GM13976 (cell line): Measurements from ENCODE around the gene NTN5.
A peak's percentile ranks its signal among the peaks of the same experiment; 100 is the strongest.

Experiments
- DNase-seq: peaks from one replicate; pipeline ENCODE4 v3.0.0; 2012; ENCODE audit warnings: low spot score
- in situ Hi-C: fragments of 300-500 bp; cut with MboI; formaldehyde crosslinking; loops from one replicate; pipeline ENCODE4 v1.12.0; 2022; ENCODE audit warnings: low sequenced_read_pairs, mixed read lengths, inconsistent platforms; ENCODE audit not compliant: unreplicated experiment
- TF ChIP-seq, protein P1 (sequence below): IDR thresholded peaks from 2 replicates; pipeline ENCODE4 v1.5.1; 2012; ENCODE audit warnings: borderline replicate concordance, mild to moderate bottlenecking; ENCODE audit not compliant: insufficient read depth; ENCODE audit errors: extremely low read depth, missing control alignments, control extremely low read depth

NTN5 gene

DNA sequence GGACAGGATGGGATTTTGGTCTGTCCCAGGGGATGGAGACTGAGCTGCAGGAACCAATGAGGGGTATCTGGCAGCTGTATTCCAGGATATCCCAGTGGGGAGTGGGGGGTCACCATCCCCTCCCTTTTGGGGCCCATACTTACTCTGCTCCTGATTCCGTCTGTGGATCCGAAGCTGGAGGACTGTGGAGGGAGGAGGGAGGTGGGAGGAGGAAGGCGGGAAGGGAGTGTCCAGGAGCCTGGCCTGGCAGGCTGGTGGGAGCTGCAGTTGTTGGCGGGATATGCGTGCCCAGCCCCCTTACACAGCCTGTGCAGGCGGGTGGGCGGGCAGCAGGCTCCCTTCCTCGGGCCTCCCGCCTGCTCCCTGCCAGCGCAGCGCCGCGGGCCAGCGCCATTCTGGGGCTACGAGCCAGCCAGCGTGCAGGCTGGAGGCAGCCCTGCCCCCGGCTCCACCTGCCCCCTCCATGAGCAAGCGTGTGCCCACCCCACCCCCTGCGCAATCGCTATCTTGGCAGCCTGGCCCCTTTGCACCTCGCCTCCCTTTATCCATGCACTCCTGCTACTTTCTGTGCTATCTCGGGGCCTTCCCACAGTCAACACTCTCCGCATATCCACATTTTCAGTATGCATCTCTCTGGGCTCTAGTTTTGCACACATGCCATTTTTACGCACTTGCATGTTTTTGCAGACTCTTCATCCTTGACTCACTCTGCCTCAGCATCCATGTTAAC lies 43.9 kb upstream of the NTN5 start:
- TF ChIP-seq, protein P1, sequence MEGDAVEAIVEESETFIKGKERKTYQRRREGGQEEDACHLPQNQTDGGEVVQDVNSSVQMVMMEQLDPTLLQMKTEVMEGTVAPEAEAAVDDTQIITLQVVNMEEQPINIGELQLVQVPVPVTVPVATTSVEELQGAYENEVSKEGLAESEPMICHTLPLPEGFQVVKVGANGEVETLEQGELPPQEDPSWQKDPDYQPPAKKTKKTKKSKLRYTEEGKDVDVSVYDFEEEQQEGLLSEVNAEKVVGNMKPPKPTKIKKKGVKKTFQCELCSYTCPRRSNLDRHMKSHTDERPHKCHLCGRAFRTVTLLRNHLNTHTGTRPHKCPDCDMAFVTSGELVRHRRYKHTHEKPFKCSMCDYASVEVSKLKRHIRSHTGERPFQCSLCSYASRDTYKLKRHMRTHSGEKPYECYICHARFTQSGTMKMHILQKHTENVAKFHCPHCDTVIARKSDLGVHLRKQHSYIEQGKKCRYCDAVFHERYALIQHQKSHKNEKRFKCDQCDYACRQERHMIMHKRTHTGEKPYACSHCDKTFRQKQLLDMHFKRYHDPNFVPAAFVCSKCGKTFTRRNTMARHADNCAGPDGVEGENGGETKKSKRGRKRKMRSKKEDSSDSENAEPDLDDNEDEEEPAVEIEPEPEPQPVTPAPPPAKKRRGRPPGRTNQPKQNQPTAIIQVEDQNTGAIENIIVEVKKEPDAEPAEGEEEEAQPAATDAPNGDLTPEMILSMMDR = no peak
- no peak for DNase-seq
- in situ Hi-C loops = no loop called here

DNA sequence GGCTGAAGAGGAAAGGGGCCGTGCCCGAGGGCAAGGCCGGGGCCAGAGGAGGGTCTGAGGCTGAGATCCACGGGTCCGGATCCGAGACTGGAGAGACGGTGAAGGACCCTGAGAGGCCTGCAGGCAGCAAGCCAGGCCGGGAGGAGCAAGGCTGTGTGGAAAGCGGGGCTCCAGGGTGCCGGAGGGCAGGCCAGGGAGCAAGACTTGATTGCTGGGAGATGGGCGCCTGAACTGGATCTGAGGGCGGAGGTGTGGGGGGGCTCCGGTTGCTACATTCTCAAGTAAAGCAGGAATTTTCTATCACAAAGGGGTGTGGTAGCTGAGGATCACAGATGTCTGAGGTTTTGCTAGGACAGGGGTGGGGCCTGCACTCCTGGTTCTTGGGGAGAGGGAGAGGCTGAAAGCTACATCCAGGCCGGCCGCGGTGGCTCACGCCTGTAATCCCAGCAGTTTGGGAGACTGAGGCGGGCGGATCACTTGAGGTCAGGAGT lies 42.9 kb upstream of the NTN5 start:
- no peak for DNase-seq
- TF ChIP-seq, protein P1 = no peak
- in situ Hi-C loops = no loop called here

DNA sequence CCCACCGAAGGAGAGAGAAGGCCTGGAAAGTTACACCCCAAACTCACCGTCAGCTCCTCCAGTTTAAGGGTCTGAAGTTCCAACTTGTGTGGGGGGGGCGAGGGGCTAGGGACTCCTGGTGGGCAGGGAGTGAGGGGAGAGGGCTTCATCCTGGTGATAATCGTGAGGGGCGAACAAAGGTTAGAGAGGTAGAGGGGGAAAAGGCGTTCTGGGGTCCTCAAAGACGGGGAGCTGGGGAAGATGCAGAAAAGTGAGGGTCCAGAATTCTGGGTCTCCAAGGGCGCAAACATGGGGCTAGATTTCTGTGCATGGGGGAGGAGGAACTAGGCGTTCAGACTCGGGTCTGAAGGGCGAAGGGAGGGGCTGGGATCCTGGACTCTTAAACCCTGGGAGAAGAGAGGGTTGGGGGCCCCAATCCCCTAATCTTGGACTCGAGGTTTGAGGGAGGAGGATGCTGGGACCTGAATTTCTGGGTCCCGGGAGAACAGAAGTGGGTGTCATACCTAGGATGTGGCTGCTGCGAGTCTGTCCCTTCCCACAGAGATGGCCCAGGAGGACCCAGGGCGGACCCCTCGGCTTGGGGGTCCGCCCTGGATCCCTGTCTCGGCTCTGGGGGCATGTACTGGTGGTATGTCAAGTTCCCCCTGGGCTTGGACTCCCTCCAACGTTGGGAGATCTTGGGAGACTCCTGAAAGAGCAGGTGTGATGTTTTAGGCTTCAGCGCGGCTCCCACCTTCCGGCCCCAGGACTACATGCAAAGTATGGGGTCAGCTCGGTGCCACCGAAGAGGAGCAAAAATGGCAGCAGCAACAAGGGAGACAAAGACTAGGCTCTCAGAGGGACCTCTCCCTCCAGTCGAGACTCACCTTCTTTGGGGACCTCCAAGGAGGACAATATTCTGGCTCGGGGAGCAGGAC lies 42.2 kb upstream of the NTN5 start:
- in situ Hi-C loops = no loop called here
- DNase-seq = no peak
- TF ChIP-seq, protein P1 = no peak

DNA sequence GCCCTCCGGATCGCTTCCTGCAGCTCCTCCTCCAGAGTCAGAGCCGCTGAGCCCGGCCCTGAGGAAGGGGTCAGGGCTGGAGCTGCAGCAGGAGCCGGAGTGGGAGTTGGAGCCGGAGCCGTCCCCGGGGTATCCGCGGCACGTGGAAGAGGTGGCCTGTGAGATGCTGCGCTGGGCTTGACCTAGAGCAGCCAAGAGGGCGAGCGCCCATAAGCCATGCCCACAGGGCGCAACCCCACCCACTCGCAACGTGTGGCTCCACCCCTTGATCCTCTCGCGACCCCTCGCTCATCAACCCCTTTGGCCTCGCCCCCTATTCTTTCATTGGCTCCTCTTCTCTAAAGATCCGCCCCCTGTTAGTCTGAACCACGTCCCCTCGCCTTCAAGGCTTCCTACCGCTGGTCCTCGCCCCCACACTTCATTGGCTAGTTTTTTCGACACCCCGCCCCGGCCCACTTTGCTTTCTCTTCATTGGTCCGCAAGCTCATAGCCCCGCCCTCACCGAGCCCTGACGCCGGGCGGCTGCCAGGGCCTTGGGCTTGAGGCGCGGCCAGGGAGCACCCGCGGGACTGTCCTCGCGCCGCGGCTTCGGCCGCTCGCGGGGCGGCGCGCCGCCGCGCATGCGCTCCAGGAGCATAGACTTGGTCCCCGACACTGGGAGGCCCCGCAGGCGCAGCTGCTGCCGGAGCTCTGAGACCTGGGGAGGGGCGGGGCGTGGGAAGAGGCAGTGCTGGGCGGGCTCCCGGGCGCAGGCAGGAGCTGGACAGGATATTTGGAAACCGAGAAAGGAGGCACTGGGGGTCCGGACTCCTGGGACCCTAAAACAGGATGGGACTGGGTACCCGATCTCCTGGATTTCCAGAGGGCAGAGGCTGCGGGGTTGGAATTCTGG lies 41.3 kb upstream of the NTN5 start:
- DNase-seq = peak; percentile 100
- TF ChIP-seq, protein P1 = no peak
- in situ Hi-C loops = no loop called here

DNA sequence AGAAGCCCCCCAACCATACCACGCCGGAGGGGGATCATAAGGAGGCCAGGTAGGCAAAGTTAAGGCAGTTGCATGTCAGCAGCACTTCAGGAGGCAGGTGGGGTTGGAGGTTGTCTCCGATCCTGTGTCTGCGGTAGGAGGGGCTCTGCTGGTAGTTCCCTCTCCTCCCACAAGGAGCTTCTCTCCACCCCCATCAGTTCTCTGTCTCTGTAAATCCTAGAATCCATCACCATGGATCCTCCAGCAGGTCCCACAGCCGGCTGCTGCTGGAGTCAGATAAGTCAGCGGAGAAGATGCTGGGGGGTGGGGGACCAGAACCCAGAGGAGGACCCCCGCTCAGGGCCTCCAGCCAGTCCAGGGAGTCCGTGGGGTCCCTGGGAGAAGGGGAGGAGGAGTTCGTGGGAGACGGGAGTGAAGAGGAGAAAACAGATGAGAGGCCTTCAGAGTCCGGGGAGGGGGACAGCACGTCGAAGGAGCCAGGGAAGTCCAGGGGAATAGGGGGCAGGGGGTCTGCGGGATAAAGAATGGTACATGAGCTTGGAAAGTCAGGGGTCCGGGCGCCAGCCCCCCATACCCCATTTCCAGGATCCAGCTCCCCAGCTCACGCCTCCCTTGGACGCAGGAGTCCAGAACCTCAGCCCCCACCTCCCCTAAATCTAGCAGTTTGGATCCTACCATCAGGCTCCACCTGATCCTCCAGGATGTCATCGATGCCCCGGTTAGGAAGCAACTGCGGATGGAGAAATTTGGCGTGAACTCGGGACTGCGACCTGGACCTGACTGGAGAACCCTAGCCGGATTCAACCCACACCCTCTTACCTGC lies 40.4 kb upstream of the NTN5 start:
- in situ Hi-C loops = no loop called here
- TF ChIP-seq, protein P1 = no peak
- DNase-seq = no peak
